Left ventricle myocardium inferior (tissue), 1 donor: ENCODE data around the gene WNT1. TPM values are rescaled to one million over a fixed set of nuclear protein-coding genes. Genes with fewer than 3 reads are reported as not detected.

Experiments used
- DNase-seq: peaks from one replicate; pipeline ENCODE4 v3.0.0-alpha.2; 2020
- H3K27ac ChIP-seq: fragments of 200-600 bp; replicated peaks from 2 replicates; pipeline ENCODE4 v1.8.0; 2021
- H3K27me3 ChIP-seq: fragments of 200-600 bp; 2 replicates; pipeline ENCODE4 v1.8.0; 2021; ENCODE audit warnings: low read depth
- H3K36me3 ChIP-seq: fragments of 200-600 bp; 2 replicates; pipeline ENCODE4 v1.8.0; 2021
- H3K4me1 ChIP-seq: fragments of 200-600 bp; 2 replicates; pipeline ENCODE4 v1.8.0; 2021
- H3K4me3 ChIP-seq: fragments of 200-600 bp; 2 replicates; pipeline ENCODE4 v1.8.0; 2021; ENCODE audit warnings: mild to moderate bottlenecking, moderate library complexity
- H3K9me3 ChIP-seq: fragments of 200-600 bp; replicated peaks from 2 replicates; pipeline ENCODE4 v1.8.0; 2021
- CTCF ChIP-seq: fragments of 200-600 bp; IDR thresholded peaks from 2 replicates; pipeline ENCODE4 v1.8.0; 2021; ENCODE audit warnings: antibody characterized with exemption, mild to moderate bottlenecking, borderline replicate concordance
- intact Hi-C: fragments of 100-400 bp; cut with micrococcal nuclease; formaldehyde crosslinking; loops from one replicate; pipeline ENCODE4 v1.11.0; 2022
- total RNA-seq: library from RNA; stranded (reverse); fragmentation: NEBNext Ultra II Directional; extraction: Animal tissue kit (Norgen Biotek cat#: 25700); gene quantifications from one replicate; pipeline ENCODE4 v1.2.1, GENCODE V29; 2021
- donor health status: DM: no; HTN: yes; CAD: no; lungs with severe emphysema.

Gene WNT1
- total RNA-seq, 1 donor from 2014 or later: not detected

- H3K9me3 ChIP-seq: no peaks in the 10 kb centered on the region
- peaks cover 96% of the 10 kb centered on the region for H3K27me3 ChIP-seq
- no peak for TF ChIP-seq CTCF
- H3K4me3 ChIP-seq: no peak overlapping the region
- no peak overlapping the region for H3K27ac ChIP-seq
- no peaks in the 10 kb centered on the region for H3K36me3 ChIP-seq
- intact Hi-C loops: no loop called here
- DNase-seq: no peak
- peaks cover 16% of the 10 kb centered on the region for H3K4me1 ChIP-seq
Measured at GRCh38 chr12:48986720-48987291, 8.7 kb downstream of the WNT1 start.

GRCh38 chr12:48988030-48988649, 10.0 kb downstream of the WNT1 start:
- no peaks in the 10 kb centered on the region for H3K9me3 ChIP-seq
- peaks cover 93% of the 10 kb centered on the region for H3K27me3 ChIP-seq
- H3K27ac ChIP-seq: no peak overlapping the region
- intact Hi-C loops: no loop called here
- TF ChIP-seq CTCF: peak; percentile 86
- no peaks in the 10 kb centered on the region for H3K36me3 ChIP-seq
- no peak overlapping the region for H3K4me3 ChIP-seq
- peaks cover 16% of the 10 kb centered on the region for H3K4me1 ChIP-seq
- DNase-seq: no peak

GRCh38 chr12:48990552-48990951, 12.4 kb downstream of the WNT1 start:
- Histone ChIP-seq H3K27ac (no peak overlapping the region), H3K4me3 (no peak overlapping the region), H3K27me3 (peaks cover 91% of the 10 kb centered on the region), H3K36me3 (no peaks in the 10 kb centered on the region), H3K4me1 (peaks cover 22% of the 10 kb centered on the region), H3K9me3 (no peaks in the 10 kb centered on the region)
- no peak for TF ChIP-seq CTCF
- intact Hi-C loops: no loop called here
- no peak for DNase-seq

GRCh38 chr12:48991247-48992050, 13.3 kb downstream of the WNT1 start:
- Histone ChIP-seq H3K27me3 (peaks cover 86% of the 10 kb centered on the region), H3K4me3 (no peak overlapping the region), H3K9me3 (no peaks in the 10 kb centered on the region), H3K27ac (no peak overlapping the region), H3K4me1 (peaks cover 15% of the 10 kb centered on the region), H3K36me3 (no peaks in the 10 kb centered on the region)
- intact Hi-C loops: no loop called here
- DNase-seq: no peak
- TF ChIP-seq CTCF: no peak

GRCh38 chr12:48993787-48994186, 15.7 kb downstream of the WNT1 start:
- no peak for DNase-seq
- peaks cover 83% of the 10 kb centered on the region for H3K27me3 ChIP-seq
- H3K4me3 ChIP-seq: no peak overlapping the region
- no peaks in the 10 kb centered on the region for H3K36me3 ChIP-seq
- no peak for TF ChIP-seq CTCF
- no peak overlapping the region for H3K27ac ChIP-seq
- H3K9me3 ChIP-seq: no peaks in the 10 kb centered on the region
- intact Hi-C loops: no loop called here
- H3K4me1 ChIP-seq: peaks cover 37% of the 10 kb centered on the region
